ENCODE results near the gene SPRYD3. TPM values are rescaled to one million over a fixed set of nuclear protein-coding genes. Genes with fewer than 3 reads are reported as not detected.

SPRYD3 gene
- polyA plus RNA-seq, 3 donors = 17.8 to 26.9 (median 21.8) TPM

- Histone ChIP-seq H2AFZ (ENCODE audit: insufficient read depth, low read depth, low read length, poor library complexity, severe bottlenecking) (no peak overlapping the region), H3K9ac (ENCODE audit: insufficient read depth, low read length, poor library complexity, severe bottlenecking) (no peak overlapping the region), H3K4me3 (replicated peaks in 1 of 3; ENCODE audit: low read depth in 2 of 3, low read length in 3 of 3) (no peak overlapping the region), H4K20me1 (ENCODE audit: insufficient read depth, low read length) (no peaks in the 10 kb centered on the region), H3K4me2 (replicated peaks; ENCODE audit: extremely low read depth, low read length, poor library complexity, severe bottlenecking) (no peak overlapping the region), H3K9me3 (replicated peaks in 1 of 2; ENCODE audit: control insufficient read depth in 1 of 2, insufficient read depth in 1 of 2, low read length in 2 of 2) (no peaks in the 10 kb centered on the region), H3K36me3 (replicated peaks in 1 of 2; ENCODE audit: control insufficient read depth in 1 of 2, insufficient read depth in 2 of 2, low read length in 2 of 2) (no peaks in the 10 kb centered on the region), H3K27ac (ENCODE audit: low read depth in 1 of 2, low read length in 2 of 2) (no peak overlapping the region), H3K4me1 (ENCODE audit: control insufficient read depth in 1 of 2, insufficient read depth in 2 of 2, low read length in 2 of 2) (peaks cover 22 to 25% of the 10 kb centered on the region in 2 donors), H3K79me2 (ENCODE audit: insufficient read depth, low read length) (no peaks in the 10 kb centered on the region), H3K27me3 (ENCODE audit: control insufficient read depth in 2 of 2, insufficient read depth in 2 of 2, low read length in 2 of 2) (no peaks in the 10 kb centered on the region)
- no peak for DNase-seq
- Mint-ChIP-seq H3K4me3 (no peak overlapping the region), H3K9me3 (peaks cover 0 to 2% (median 0%) of the 10 kb centered on the region in 7 donors), H3K27me3 (ENCODE audit: low read depth in 3 of 3) (peaks cover 0 to 5% (median 2%) of the 10 kb centered on the region in 3 donors), H3K36me3 (no peaks in the 10 kb centered on the region), H3K27ac (no peak overlapping the region), H3K4me1 (peaks cover 28% of the 10 kb centered on the region)
- no peak for TF ChIP-seq CTCF (IDR thresholded peaks at IDR 0.05)
- intact Hi-C loops (cut with micrococcal nuclease) = no loop called here
- 76% methylated on average over 5 of the region's 7 CpGs for WGBS (ENCODE audit: insufficient coverage)
These were observed 27.9 kb upstream of the SPRYD3 start for GRCh38 chr12:53107122-53107521.

GRCh38 chr12:53105712-53106439, 26.7 kb upstream of the SPRYD3 start:
- Histone ChIP-seq H4K20me1 (ENCODE audit: insufficient read depth, low read length) (no peaks in the 10 kb centered on the region), H3K9me3 (replicated peaks in 1 of 2; ENCODE audit: control insufficient read depth in 1 of 2, insufficient read depth in 1 of 2, low read length in 2 of 2) (no peaks in the 10 kb centered on the region), H3K36me3 (replicated peaks in 1 of 2; ENCODE audit: control insufficient read depth in 1 of 2, insufficient read depth in 2 of 2, low read length in 2 of 2) (no peaks in the 10 kb centered on the region), H3K79me2 (ENCODE audit: insufficient read depth, low read length) (no peaks in the 10 kb centered on the region), H3K27me3 (ENCODE audit: control insufficient read depth in 2 of 2, insufficient read depth in 2 of 2, low read length in 2 of 2) (no peaks in the 10 kb centered on the region), H3K4me2 (replicated peaks; ENCODE audit: extremely low read depth, low read length, poor library complexity, severe bottlenecking) (no peak overlapping the region), H2AFZ (ENCODE audit: insufficient read depth, low read depth, low read length, poor library complexity, severe bottlenecking) (no peak overlapping the region), H3K4me1 (ENCODE audit: control insufficient read depth in 1 of 2, insufficient read depth in 2 of 2, low read length in 2 of 2) (peaks cover 24 to 27% of the 10 kb centered on the region in 2 donors), H3K9ac (ENCODE audit: insufficient read depth, low read length, poor library complexity, severe bottlenecking) (no peak overlapping the region), H3K27ac (ENCODE audit: low read depth in 1 of 2, low read length in 2 of 2) (no peak overlapping the region), H3K4me3 (replicated peaks in 1 of 3; ENCODE audit: low read depth in 2 of 3, low read length in 3 of 3) (no peak overlapping the region)
- H3K4me1 Mint-ChIP-seq = peaks cover 26% of the 10 kb centered on the region
- 87% methylated on average over 7 of the region's 7 CpGs for WGBS (ENCODE audit: insufficient coverage)
- no peak overlapping the region for H3K4me3 Mint-ChIP-seq
- H3K27me3 Mint-ChIP-seq (ENCODE audit: low read depth in 3 of 3) = peaks cover 0 to 5% (median 2%) of the 10 kb centered on the region in 3 donors
- TF ChIP-seq CTCF (IDR thresholded peaks at IDR 0.05) = no peak
- no peaks in the 10 kb centered on the region for H3K36me3 Mint-ChIP-seq
- intact Hi-C loops (cut with micrococcal nuclease) = no loop called here
- no peak for DNase-seq
- no peaks in the 10 kb centered on the region for H3K9me3 Mint-ChIP-seq
- H3K27ac Mint-ChIP-seq = no peak overlapping the region
